IMR-90 (cell line): ENCODE measurements around the gene CGREF1. TPM values are rescaled to one million over a fixed set of nuclear protein-coding genes. Genes with fewer than 3 reads are reported as not detected.

ENCODE experiments used
- ATAC-seq: fragments of 200-7000 bp; cut with Tn5 transposase; 2 replicates; pipeline ENCODE4 v1.9.1; 2020; ENCODE audit warnings: low read depth, mild to moderate bottlenecking, moderate library complexity
- BruUV-seq: library from RNA; stranded (reverse); fragments of 400-500 nt; replicated peaks from 2 replicates; lab custom pipeline; 2021; lab: Mats Ljungman, UMichigan
- CTCF ChIA-PET: fragments of 300-600 bp; formaldehyde crosslinking; extraction: SDS; loops from one replicate; lab custom pipeline; 2021; ENCODE audit warnings: antibody characterized with exemption; lab: Yijun Ruan, JAX
- POLR2A ChIA-PET: fragments of 300-600 bp; sonication (Branson Sonifier 250); formaldehyde crosslinking; loops from one replicate; lab custom pipeline; 2022; ENCODE audit warnings: antibody characterized with exemption; ENCODE audit not compliant: unreplicated experiment; lab: Charles Lee
- DNase-seq: peaks from one replicate; pipeline ENCODE4 v3.0.0; 2013
- H2AFZ ChIP-seq: replicated peaks from 2 replicates; pipeline ENCODE3; 2013; ENCODE audit warnings: low read length, mild to moderate bottlenecking; ENCODE audit not compliant: poor library complexity
- H2AK5ac ChIP-seq: 2 replicates; pipeline ENCODE4 v1.6.1; 2013; ENCODE audit warnings: low read depth, low read length, inconsistent platforms
- H2AK9ac ChIP-seq: replicated peaks from 2 replicates; pipeline ENCODE3; 2013; ENCODE audit warnings: mild to moderate bottlenecking, low read depth, low read length, moderate library complexity; ENCODE audit not compliant: poor library complexity
- H2BK120ac ChIP-seq: 2 replicates; pipeline ENCODE4 v1.6.1; 2013; ENCODE audit warnings: low read depth, low read length, inconsistent platforms
- H2BK15ac ChIP-seq: 3 replicates; pipeline ENCODE4 v1.6.1; 2013; ENCODE audit warnings: low read depth, low read length, inconsistent platforms
- H2BK20ac ChIP-seq: 2 replicates; pipeline ENCODE4 v1.6.1; 2013; ENCODE audit warnings: low read depth, mild to moderate bottlenecking, inconsistent platforms, low read length, moderate library complexity
- H2BK5ac ChIP-seq: 2 replicates; pipeline ENCODE4 v1.6.1; 2013; ENCODE audit warnings: mild to moderate bottlenecking, low read depth, low read length, inconsistent platforms; ENCODE audit not compliant: poor library complexity, severe bottlenecking
- H3K14ac ChIP-seq: replicated peaks from 2 replicates; pipeline ENCODE4 v1.6.1; 2013; ENCODE audit warnings: low read depth, low read length, inconsistent platforms
- H3K18ac ChIP-seq: 2 replicates; pipeline ENCODE4 v1.6.1; 2013; ENCODE audit warnings: low read depth, low read length, control low read depth
- H3K23ac ChIP-seq: 2 replicates; pipeline ENCODE4 v1.6.1; 2013; ENCODE audit warnings: low read depth, low read length, inconsistent platforms
- H3K27ac ChIP-seq: 2 replicates; pipeline ENCODE4 v1.5.1; 2013; ENCODE audit warnings: mild to moderate bottlenecking, control low read depth, low read length; ENCODE audit not compliant: insufficient read depth
- H3K27me3 ChIP-seq: 2 replicates; pipeline ENCODE4 v1.6.1; 2013; ENCODE audit warnings: low read length; ENCODE audit not compliant: control insufficient read depth, insufficient read depth
- H3K36me3 ChIP-seq: 2 replicates; pipeline ENCODE4 v1.6.1; 2013; ENCODE audit warnings: low read length, mixed read lengths; ENCODE audit not compliant: control insufficient read depth, insufficient read depth
- H3K4ac ChIP-seq: 2 replicates; pipeline ENCODE4 v1.6.1; 2013; ENCODE audit warnings: low read depth, low read length, inconsistent platforms
- H3K4me1 ChIP-seq: 2 replicates; pipeline ENCODE4 v1.6.1; 2013; ENCODE audit warnings: low read length, mixed read lengths; ENCODE audit not compliant: control insufficient read depth, insufficient read depth
- H3K4me2 ChIP-seq: 2 replicates; pipeline ENCODE4 v1.6.1; 2013; ENCODE audit warnings: low read depth, mild to moderate bottlenecking, control low read depth, low read length, moderate library complexity
- H3K4me3 ChIP-seq: 2 replicates; pipeline ENCODE4 v1.5.1; 2013; ENCODE audit warnings: low read depth, mild to moderate bottlenecking, control low read depth, low read length, moderate library complexity; ENCODE audit not compliant: insufficient read depth
- H3K56ac ChIP-seq: 2 replicates; pipeline ENCODE4 v1.6.1; 2013; ENCODE audit warnings: low read length, inconsistent platforms; ENCODE audit not compliant: insufficient read depth; ENCODE audit errors: extremely low read depth
- H3K79me1 ChIP-seq, 2 experiments: 2 replicates each; pipeline ENCODE4 v1.6.1; 2013; ENCODE audit warnings: low read length in 2 of 2, inconsistent platforms in 1 of 2, low read depth in 1 of 2
- H3K9ac ChIP-seq: 2 replicates; pipeline ENCODE4 v1.6.1; 2013; ENCODE audit warnings: low read depth, low read length, control low read depth
- H3K9me1 ChIP-seq: 2 replicates; pipeline ENCODE4 v1.6.1; 2013; ENCODE audit warnings: low read length, inconsistent platforms; ENCODE audit not compliant: insufficient read depth
- H3K9me3 ChIP-seq: 2 replicates; pipeline ENCODE4 v1.6.1; 2013; ENCODE audit warnings: low read length; ENCODE audit not compliant: control insufficient read depth, insufficient read depth
- H4K20me1 ChIP-seq: 2 replicates; pipeline ENCODE4 v1.6.1; 2013; ENCODE audit warnings: low read length, inconsistent platforms; ENCODE audit not compliant: insufficient read depth
- H4K5ac ChIP-seq: 2 replicates; pipeline ENCODE4 v1.6.1; 2013; ENCODE audit warnings: mild to moderate bottlenecking, low read depth, low read length, control low read depth
- H4K8ac ChIP-seq, 2 experiments: 2 replicates each; pipeline ENCODE4 v1.6.1; 2013; ENCODE audit warnings: low read depth in 2 of 2, low read length in 2 of 2, control low read depth in 1 of 2, inconsistent platforms in 1 of 2
- H4K91ac ChIP-seq: 2 replicates; pipeline ENCODE4 v1.6.1; 2013; ENCODE audit warnings: low read depth, low read length, inconsistent platforms; ENCODE audit not compliant: insufficient read depth
- BHLHE40 ChIP-seq: fragments of 150-350 bp; IDR thresholded peaks from 2 replicates; pipeline ENCODE4 v1.6.1; 2016; ENCODE audit warnings: mild to moderate bottlenecking, low read depth, low read length
- CEBPB ChIP-seq: IDR thresholded peaks from 2 replicates; pipeline ENCODE4 v1.6.1; 2012; ENCODE audit warnings: low read depth, low read length, improper control_type of control experiment
- CHD1 ChIP-seq: IDR thresholded peaks from 2 replicates; pipeline ENCODE4 v1.6.1; 2012; ENCODE audit warnings: low read depth, low read length, improper control_type of control experiment
- CTCF ChIP-seq: conservative IDR thresholded peaks from 2 replicates; pipeline ENCODE4 v1.5.1; 2012; ENCODE audit warnings: mild to moderate bottlenecking, low read depth, low read length, improper control_type of control experiment
- ELK1 ChIP-seq: fragments of 150-350 bp; IDR thresholded peaks from 2 replicates; pipeline ENCODE4 v1.6.1; 2016; ENCODE audit warnings: low read depth, mild to moderate bottlenecking, low read length, moderate library complexity, borderline replicate concordance
- FOS ChIP-seq: fragments of 150-350 bp; IDR thresholded peaks from 2 replicates; pipeline ENCODE4 v1.6.1; 2016; ENCODE audit warnings: low read depth, low read length
- MAFK ChIP-seq: IDR thresholded peaks from 2 replicates; pipeline ENCODE4 v1.6.1; 2012; ENCODE audit warnings: low read depth, low read length, improper control_type of control experiment
- MAZ ChIP-seq: IDR thresholded peaks from 2 replicates; pipeline ENCODE4 v1.6.1; 2012; ENCODE audit warnings: low read depth, mild to moderate bottlenecking, low read length, improper control_type of control experiment, moderate library complexity, borderline replicate concordance
- MXI1 ChIP-seq: IDR thresholded peaks from 2 replicates; pipeline ENCODE4 v1.6.1; 2012; ENCODE audit warnings: low read depth, mild to moderate bottlenecking, low read length, moderate library complexity, borderline replicate concordance
- NFE2L2 ChIP-seq: fragments of 150-350 bp; IDR thresholded peaks from 2 replicates; pipeline ENCODE4 v1.6.1; 2016; ENCODE audit warnings: low read depth, mild to moderate bottlenecking, low read length
- POLR2A ChIP-seq: IDR thresholded peaks from 2 replicates; pipeline ENCODE4 v1.6.1; 2012; ENCODE audit warnings: mild to moderate bottlenecking, low read depth, low read length
- RAD21 ChIP-seq: IDR thresholded peaks from 2 replicates; pipeline ENCODE4 v1.6.1; 2012; ENCODE audit warnings: low read length, improper control_type of control experiment
- RCOR1 ChIP-seq: IDR thresholded peaks from 2 replicates; pipeline ENCODE4 v1.6.1; 2012; ENCODE audit warnings: mild to moderate bottlenecking, low read length, improper control_type of control experiment; ENCODE audit not compliant: insufficient replicate concordance
- RFX5 ChIP-seq: IDR thresholded peaks from 2 replicates; pipeline ENCODE4 v1.8.0; 2012; ENCODE audit warnings: low read depth, mild to moderate bottlenecking, low read length, moderate library complexity
- SMC3 ChIP-seq: fragments of 150-350 bp; IDR thresholded peaks from 2 replicates; pipeline ENCODE4 v1.6.1; 2016; ENCODE audit warnings: low read depth, mild to moderate bottlenecking, antibody characterized with exemption, low read length, moderate library complexity
- USF2 ChIP-seq: fragments of 150-350 bp; IDR thresholded peaks from 2 replicates; pipeline ENCODE4 v1.6.1; 2017; ENCODE audit warnings: mild to moderate bottlenecking, antibody characterized with exemption, low read length, low read depth
- WGBS, 2 experiments: methylation state at CpG; one replicate each; pipeline versions ENCODE4 v1.1.5 to v1.1.7; 2013; ENCODE audit warnings: missing lambda C conversion rate in 2 of 2; ENCODE audit not compliant: insufficient read length in 1 of 2; ENCODE audit errors: extremely low coverage in 2 of 2; 5-methylcytosine and 5-hydroxymethylcytosine counted together
- dilution Hi-C: fragments of 300-500 bp; cut with HindIII; formaldehyde crosslinking; loops from one replicate; pipeline ENCODE4 v1.14.3; 2018; ENCODE audit warnings: low sequenced_read_pairs; ENCODE audit not compliant: unreplicated experiment
- in situ Hi-C: fragments of 300-500 bp; cut with MboI; formaldehyde crosslinking; loops from 3 replicates; pipeline ENCODE4 v1.14.3; 2019; ENCODE audit warnings: low sequenced_read_pairs, inconsistent platforms, mixed read lengths
- intact Hi-C: fragments of 100-400 bp; cut with micrococcal nuclease; formaldehyde crosslinking; loops from 2 replicates; pipeline ENCODE4 v1.10.0; 2022
- polyA plus RNA-seq, 3 experiments: library from polyadenylated mRNA; depleted of rRNA; stranded (reverse); fragments of >200 nt; gene quantifications; 2 replicates each; pipeline ENCODE4 v1.2.3, GENCODE V29; 2012; ENCODE audit warnings: low replicate concordance in 1 of 3
- total RNA-seq: library from RNA; depleted of rRNA; stranded (reverse); fragments of >200 nt; gene quantifications from 2 replicates; pipeline ENCODE4 v1.2.3, GENCODE V29; 2012

CGREF1 gene
- total and polyA plus RNA-seq, 2 of the 4 experiments (the other 2 are of a cell fraction) = 0.54 to 1.3 TPM

- peak overlapping the region; percentile 96 for H3K27ac ChIP-seq
- WGBS, 2 experiments = no CpG with 5 or more reads among the region's 5 CpGs
- BruUV-seq = no TSS peak
Measured at GRCh38 chr2:27072920-27073319, 46.0 kb downstream of the CGREF1 start.

More at GRCh38 chr2:27072920-27073319, 46.0 kb downstream of the CGREF1 start:
- no peaks in the 10 kb centered on the region for H3K27me3 ChIP-seq
- no peak for TF ChIP-seq MAFK
- TF ChIP-seq RAD21 = no peak
- no peak for TF ChIP-seq RCOR1
- TF ChIP-seq MAZ = no peak
- no peak for TF ChIP-seq MXI1
- TF ChIP-seq RFX5 = no peak
- TF ChIP-seq CHD1 = no peak
- no peak for TF ChIP-seq USF2
- TF ChIP-seq SMC3 = no peak
- TF ChIP-seq FOS = no peak
- TF ChIP-seq POLR2A = no peak
- TF ChIP-seq CEBPB = no peak
- TF ChIP-seq CTCF = no peak
- no peak for TF ChIP-seq NFE2L2
- no peak for TF ChIP-seq BHLHE40
- TF ChIP-seq ELK1 = no peak
- H3K14ac ChIP-seq = peak overlapping the region; percentile 98
- H2BK15ac ChIP-seq = peak overlapping the region; percentile 21
- peak overlapping the region; percentile 85 to 99 for H4K8ac ChIP-seq
- H3K4me3 ChIP-seq = no peak overlapping the region
- dilution Hi-C loops = no loop called here
- ATAC-seq = no peak
- H4K5ac ChIP-seq = peak overlapping the region; percentile 90
- intact Hi-C loops = loop anchor here (5.0 kb wide), 1 partner anchor 111 kb away; no protein-coding TSS in a partner anchor
- H3K18ac ChIP-seq = peak overlapping the region; percentile 83
- H2BK5ac ChIP-seq = peak overlapping the region; percentile 94
- H4K20me1 ChIP-seq = peaks cover 20% of the 10 kb centered on the region
- H2BK20ac ChIP-seq = peak overlapping the region; percentile 81
- H3K9ac ChIP-seq = peak overlapping the region; percentile 69
- peaks cover 30% of the 10 kb centered on the region for H3K9me1 ChIP-seq
- POLR2A ChIA-PET = interaction anchor here (0.7 to 1.4 kb wide), 2 partner anchors 8 to 9 kb away, joined by 3 to 4 read pairs; no protein-coding TSS in a partner anchor
- H2AK9ac ChIP-seq = peak overlapping the region; percentile 99
- H3K56ac ChIP-seq = peak overlapping the region; percentile 94
- H3K23ac ChIP-seq = peak overlapping the region; percentile 78
- H3K79me1 ChIP-seq = peaks cover 26 to 43% of the 10 kb centered on the region in 2 experiments
- peaks cover 21% of the 10 kb centered on the region for H3K36me3 ChIP-seq
- peak overlapping the region; percentile 99 for H3K4ac ChIP-seq
- CTCF ChIA-PET = no interaction called here
- peak; percentile 82 for DNase-seq
- peaks cover 39% of the 10 kb centered on the region for H3K4me1 ChIP-seq
- H2AFZ ChIP-seq = peak overlapping the region; percentile 83
- H3K9me3 ChIP-seq = no peaks in the 10 kb centered on the region
- peak overlapping the region; percentile 48 for H3K4me2 ChIP-seq
- in situ Hi-C loops = no loop called here
- peak overlapping the region; percentile 97 for H2AK5ac ChIP-seq
- peak overlapping the region; percentile 93 for H4K91ac ChIP-seq
- peak overlapping the region; percentile 97 for H2BK120ac ChIP-seq
